Activated CD4-positive, alpha-beta memory T cell treated with anti-CD3 and anti-CD28 coated beads, Interleukin-2, amount 10 ng/mL, durations not matched to agents 7 days and 5 days (primary cell): ENCODE measurements around the gene RAF1. TPM values are rescaled to one million over a fixed set of nuclear protein-coding genes. Genes with fewer than 3 reads are reported as not detected.
"Not testable (repeated sequence)": the region's sequence is repeated elsewhere in the genome, so short reads cannot be mapped to it uniquely, and the experiment has no call there.

Source experiments
- CTCF ChIA-PET: fragments of 350-600 bp; sonication (Branson Sonifier 250); formaldehyde crosslinking; loops from one replicate; lab custom pipeline; 2021; ENCODE audit warnings: antibody characterized with exemption, inconsistent platforms; lab: Charles Lee
- POLR2A ChIA-PET: fragments of 350-600 bp; sonication (Branson Sonifier 250); formaldehyde crosslinking; loops from one replicate; lab custom pipeline; 2021; ENCODE audit warnings: antibody characterized with exemption; lab: Charles Lee
- DNase-seq: peaks from one replicate; pipeline ENCODE4 v3.0.0-alpha.2; 2020
- H3K27ac Mint-ChIP-seq: one replicate; pipeline ENCODE4 v1.8.0; 2021; ENCODE audit warnings: mild to moderate bottlenecking, mixed read lengths
- H3K27me3 Mint-ChIP-seq: one replicate; pipeline ENCODE4 v1.8.0; 2021; ENCODE audit warnings: mixed read lengths
- H3K36me3 Mint-ChIP-seq: one replicate; pipeline ENCODE4 v1.8.0; 2021; ENCODE audit warnings: low read depth, mixed read lengths
- H3K4me1 Mint-ChIP-seq: one replicate; pipeline ENCODE4 v1.8.0; 2021; ENCODE audit warnings: mixed read lengths
- H3K4me3 Mint-ChIP-seq: one replicate; pipeline ENCODE4 v1.8.0; 2021; ENCODE audit warnings: mild to moderate bottlenecking, mixed read lengths
- H3K9me3 Mint-ChIP-seq: one replicate; pipeline ENCODE4 v1.8.0; 2021; ENCODE audit warnings: mixed read lengths
- total RNA-seq, 2 experiments: library from RNA; stranded (reverse); gene quantifications; one replicate each; pipeline ENCODE4 v1.2.3, GENCODE V29; 2021

The RAF1 gene
- total RNA-seq, 2 experiments from 2014 or later: 83.2 to 86.0 TPM

- H3K27me3 Mint-ChIP-seq: no peaks in the 10 kb centered on the region
- no peaks in the 10 kb centered on the region for H3K9me3 Mint-ChIP-seq
- H3K36me3 Mint-ChIP-seq: no peaks in the 10 kb centered on the region
- H3K4me3 Mint-ChIP-seq: no peak overlapping the region
- H3K27ac Mint-ChIP-seq: no peak overlapping the region
- POLR2A ChIA-PET: no interaction called here
- DNase-seq: no peak
- CTCF ChIA-PET: no interaction called here
- H3K4me1 Mint-ChIP-seq: no peaks in the 10 kb centered on the region
These were observed 6.6 kb upstream of the RAF1 start for GRCh38 chr3:12670365-12671119.

- peak overlapping the region; percentile 99 for H3K27ac Mint-ChIP-seq
- no peaks in the 10 kb centered on the region for H3K27me3 Mint-ChIP-seq
- DNase-seq: peak; percentile 38
- H3K9me3 Mint-ChIP-seq: no peaks in the 10 kb centered on the region
- ChIA-PET POLR2A (interaction anchor here (1.0 to 3.3 kb wide), 17 partner anchors 10 to 1233 kb away, joined by 3 to 21 read pairs (median 6); partner anchors contain the start of genes MKRN2 and TSEN2), CTCF (interaction anchor here (1.0 to 2.5 kb wide), 6 partner anchors 35 to 179 kb away, joined by 3 to 8 read pairs (median 4); partner anchors contain the start of genes RPL32 and TSEN2)
- peaks cover 18% of the 10 kb centered on the region for H3K36me3 Mint-ChIP-seq
- H3K4me1 Mint-ChIP-seq: peaks cover 33% of the 10 kb centered on the region
- peak overlapping the region; percentile 83 for H3K4me3 Mint-ChIP-seq
These were observed 449 bp downstream of the RAF1 start for GRCh38 chr3:12663401-12663935.

GRCh38 chr3:12662593-12663400, 1.1 kb downstream of the RAF1 start:
- Mint-ChIP-seq H3K27me3 (no peaks in the 10 kb centered on the region), H3K4me3 (peak overlapping the region; percentile 83), H3K4me1 (peaks cover 37% of the 10 kb centered on the region), H3K9me3 (no peaks in the 10 kb centered on the region), H3K27ac (peak overlapping the region; percentile 99), H3K36me3 (peaks cover 19% of the 10 kb centered on the region)
- ChIA-PET POLR2A (interaction anchor here (0.6 to 3.3 kb wide), 20 partner anchors 10 to 816 kb away, joined by 3 to 21 read pairs (median 4); partner anchors contain the start of genes MKRN2, TAMM41 and TSEN2), CTCF (interaction anchor here (0.9 to 2.5 kb wide), 9 partner anchors 9 to 178 kb away, joined by 3 to 8 read pairs (median 4); partner anchors contain the start of gene TSEN2)
- peak; percentile 42 for DNase-seq

- peaks cover 19% of the 10 kb centered on the region for H3K36me3 Mint-ChIP-seq
- H3K27me3 Mint-ChIP-seq: no peaks in the 10 kb centered on the region
- peak overlapping the region; percentile 99 for H3K27ac Mint-ChIP-seq
- ChIA-PET CTCF (interaction anchor here (0.9 to 2.5 kb wide), 8 partner anchors 8 to 177 kb away, joined by 3 to 8 read pairs (median 4); partner anchors contain the start of gene TSEN2), POLR2A (interaction anchor here (0.6 to 3.3 kb wide), 14 partner anchors 9 to 815 kb away, joined by 3 to 21 read pairs (median 4); partner anchors contain the start of genes MKRN2, TAMM41 and TSEN2)
- DNase-seq: no peak
- H3K4me3 Mint-ChIP-seq: peak overlapping the region; percentile 83
- peaks cover 40% of the 10 kb centered on the region for H3K4me1 Mint-ChIP-seq
- no peaks in the 10 kb centered on the region for H3K9me3 Mint-ChIP-seq
These were observed 1.9 kb downstream of the RAF1 start for GRCh38 chr3:12661926-12662592.

GRCh38 chr3:12661375-12661774, 2.5 kb downstream of the RAF1 start:
- H3K27ac Mint-ChIP-seq, H3K4me3 Mint-ChIP-seq, H3K27me3 Mint-ChIP-seq, H3K9me3 Mint-ChIP-seq, DNase-seq: not testable (repeated sequence)
- Mint-ChIP-seq H3K4me1 (peaks cover 43% of the 10 kb centered on the region), H3K36me3 (peaks cover 19% of the 10 kb centered on the region)
- CTCF ChIA-PET: interaction anchor here (1.1 to 1.5 kb wide), 2 partner anchors 39 to 62 kb away, joined by 3 to 4 read pairs; no protein-coding TSS in a partner anchor
- POLR2A ChIA-PET: interaction anchor here (1.2 to 1.5 kb wide), 3 partner anchors 40 to 815 kb away, joined by 3 to 4 read pairs (median 4); partner anchors contain the start of gene TAMM41

- Mint-ChIP-seq H3K27ac (no peak overlapping the region), H3K4me1 (peaks cover 47% of the 10 kb centered on the region), H3K9me3 (no peaks in the 10 kb centered on the region), H3K4me3 (no peak overlapping the region), H3K27me3 (no peaks in the 10 kb centered on the region), H3K36me3 (peaks cover 29% of the 10 kb centered on the region)
- no peak for DNase-seq
- POLR2A ChIA-PET: interaction anchor here (1.0 to 1.3 kb wide), 2 partner anchors 11 to 102 kb away, joined by 3 read pairs; no protein-coding TSS in a partner anchor
- CTCF ChIA-PET: interaction anchor here (1.2 kb wide), 1 partner anchor 150 kb away, joined by 3 read pairs; no protein-coding TSS in a partner anchor
These were observed 3.7 kb downstream of the RAF1 start for GRCh38 chr3:12660196-12660595.

- no peak overlapping the region for H3K4me3 Mint-ChIP-seq
These were observed 4.5 kb downstream of the RAF1 start for GRCh38 chr3:12659316-12660015.

GRCh38 chr3:12658593-12659058, 5.3 kb downstream of the RAF1 start:
- Mint-ChIP-seq H3K27ac (no peak overlapping the region), H3K36me3 (peaks cover 26% of the 10 kb centered on the region), H3K9me3 (no peaks in the 10 kb centered on the region), H3K27me3 (no peaks in the 10 kb centered on the region), H3K4me1 (peaks cover 40% of the 10 kb centered on the region), H3K4me3 (no peak overlapping the region)
- CTCF ChIA-PET: no interaction called here
- POLR2A ChIA-PET: no interaction called here
- no peak for DNase-seq

More at GRCh38 chr3:12659316-12660015, 4.5 kb downstream of the RAF1 start:
- ChIA-PET POLR2A (interaction anchor here (1.0 kb wide), 1 partner anchor 10 kb away, joined by 3 read pairs; no protein-coding TSS in a partner anchor), CTCF (interaction anchor here (1.2 kb wide), 1 partner anchor 151 kb away, joined by 3 read pairs; no protein-coding TSS in a partner anchor)
- Mint-ChIP-seq H3K27ac (no peak overlapping the region), H3K36me3 (peaks cover 29% of the 10 kb centered on the region), H3K9me3 (no peaks in the 10 kb centered on the region), H3K4me1 (peaks cover 44% of the 10 kb centered on the region), H3K27me3 (no peaks in the 10 kb centered on the region)
- no peak for DNase-seq

GRCh38 chr3:12656850-12657249, 7.1 kb downstream of the RAF1 start:
- DNase-seq: no peak
- Mint-ChIP-seq H3K9me3 (no peaks in the 10 kb centered on the region), H3K27me3 (no peaks in the 10 kb centered on the region), H3K27ac (no peak overlapping the region), H3K36me3 (peaks cover 23% of the 10 kb centered on the region), H3K4me3 (no peak overlapping the region), H3K4me1 (peaks cover 35% of the 10 kb centered on the region)
- ChIA-PET POLR2A (no interaction called here), CTCF (interaction anchor here (0.6 kb wide), 1 partner anchor 826 kb away, joined by 3 read pairs; no protein-coding TSS in a partner anchor)

GRCh38 chr3:12656193-12656592, 7.7 kb downstream of the RAF1 start:
- Mint-ChIP-seq H3K36me3 (peaks cover 23% of the 10 kb centered on the region), H3K4me3 (no peak overlapping the region), H3K9me3 (no peaks in the 10 kb centered on the region), H3K27me3 (no peaks in the 10 kb centered on the region), H3K4me1 (peaks cover 32% of the 10 kb centered on the region), H3K27ac (no peak overlapping the region)
- no peak for DNase-seq
- ChIA-PET POLR2A (no interaction called here), CTCF (no interaction called here)

- Mint-ChIP-seq H3K4me1 (peaks cover 33% of the 10 kb centered on the region), H3K27me3 (no peaks in the 10 kb centered on the region), H3K36me3 (peaks cover 23% of the 10 kb centered on the region), H3K4me3 (no peak overlapping the region), H3K27ac (no peak overlapping the region), H3K9me3 (no peaks in the 10 kb centered on the region)
- CTCF ChIA-PET: no interaction called here
- no peak for DNase-seq
- POLR2A ChIA-PET: no interaction called here
These were observed 8.2 kb downstream of the RAF1 start for GRCh38 chr3:12655701-12656100.
